Upper lobe of right lung (tissue), 1 donor: ENCODE measurements around the gene PRKCA. TPM values are rescaled to one million over a fixed set of nuclear protein-coding genes. Genes with fewer than 3 reads are reported as not detected.

Experiments
- ATAC-seq: fragments of 200-7000 bp; cut with Tn5 transposase; one replicate; pipeline ENCODE4 v1.9.1; 2020; ENCODE audit warnings: mild to moderate bottlenecking, moderate library complexity
- DNase-seq: peaks from one replicate; pipeline ENCODE4 v3.0.0-alpha.2; 2020
- H3K27ac ChIP-seq: fragments of 200-600 bp; one replicate; pipeline ENCODE4 v1.8.0; 2022
- H3K27me3 ChIP-seq: fragments of 200-600 bp; one replicate; pipeline ENCODE4 v1.8.0; 2022; ENCODE audit warnings: mild to moderate bottlenecking
- H3K36me3 ChIP-seq: fragments of 200-600 bp; one replicate; pipeline ENCODE4 v1.8.0; 2022
- H3K4me1 ChIP-seq: fragments of 200-600 bp; one replicate; pipeline ENCODE4 v1.8.0; 2022
- H3K4me3 ChIP-seq: fragments of 200-600 bp; one replicate; pipeline ENCODE4 v1.8.0; 2022; ENCODE audit warnings: mild to moderate bottlenecking
- H3K9me3 ChIP-seq: fragments of 200-600 bp; one replicate; pipeline ENCODE4 v1.8.0; 2022
- CTCF ChIP-seq: fragments of 200-600 bp; IDR thresholded peaks from one replicate; pipeline ENCODE4 v1.8.0; 2022; ENCODE audit warnings: antibody characterized with exemption
- intact Hi-C: fragments of 100-400 bp; cut with DNase I; formaldehyde crosslinking; loops from one replicate; pipeline ENCODE4 v1.11.0; 2022
- total RNA-seq: library from RNA; stranded (reverse); fragmentation: NEBNext Ultra II Directional; extraction: Animal tissue kit (Norgen Biotek cat#: 25700); gene quantifications from one replicate; pipeline ENCODE4 v1.2.1, GENCODE V29; 2021
- donor health status: DM: no; HTN: yes; CAD: no; lungs with severe emphysema.

The PRKCA gene
- total RNA-seq, 1 donor from 2014 or later: 43.4 TPM

GRCh38 chr17:66281661-66282369 lies 20.6 kb upstream of the PRKCA start:
- no peak overlapping the region for H3K4me3 ChIP-seq
- no peaks in the 10 kb centered on the region for H3K4me1 ChIP-seq
- DNase-seq (no peak), ATAC-seq (no peak)
- intact Hi-C loops: no loop called here
- H3K36me3 ChIP-seq: no peaks in the 10 kb centered on the region
- H3K27ac ChIP-seq: no peak overlapping the region
- H3K9me3 ChIP-seq: no peaks in the 10 kb centered on the region
- no peak for TF ChIP-seq CTCF
- no peaks in the 10 kb centered on the region for H3K27me3 ChIP-seq

GRCh38 chr17:66283296-66283934 lies 19.0 kb upstream of the PRKCA start:
- no peak for DNase-seq

GRCh38 chr17:66283971-66284370 lies 18.4 kb upstream of the PRKCA start:
- intact Hi-C loops: no loop called here
- no peaks in the 10 kb centered on the region for H3K4me1 ChIP-seq
- TF ChIP-seq CTCF: no peak
- no peak for DNase-seq
- no peak for ATAC-seq
- no peak overlapping the region for H3K27ac ChIP-seq
- H3K27me3 ChIP-seq: no peaks in the 10 kb centered on the region
- no peak overlapping the region for H3K4me3 ChIP-seq
- no peaks in the 10 kb centered on the region for H3K9me3 ChIP-seq
- no peaks in the 10 kb centered on the region for H3K36me3 ChIP-seq

More at GRCh38 chr17:66283296-66283934, 19.0 kb upstream of the PRKCA start:
- H3K4me3 ChIP-seq: no peak overlapping the region
- H3K27ac ChIP-seq: no peak overlapping the region
- no peak for ATAC-seq
- intact Hi-C loops: no loop called here
- H3K9me3 ChIP-seq: no peaks in the 10 kb centered on the region
- H3K4me1 ChIP-seq: no peaks in the 10 kb centered on the region
- no peak for TF ChIP-seq CTCF
- no peaks in the 10 kb centered on the region for H3K36me3 ChIP-seq
- no peaks in the 10 kb centered on the region for H3K27me3 ChIP-seq

GRCh38 chr17:66285149-66285548 lies 17.3 kb upstream of the PRKCA start:
- no peak overlapping the region for H3K4me3 ChIP-seq
- no peak for DNase-seq
- no peaks in the 10 kb centered on the region for H3K36me3 ChIP-seq
- no peak overlapping the region for H3K27ac ChIP-seq
- intact Hi-C loops: no loop called here
- H3K9me3 ChIP-seq: no peaks in the 10 kb centered on the region
- no peak for TF ChIP-seq CTCF
- H3K27me3 ChIP-seq: no peaks in the 10 kb centered on the region
- no peak for ATAC-seq
- no peaks in the 10 kb centered on the region for H3K4me1 ChIP-seq

GRCh38 chr17:66287911-66288310 lies 14.5 kb upstream of the PRKCA start:
- Histone ChIP-seq H3K36me3 (no peaks in the 10 kb centered on the region), H3K27me3 (no peaks in the 10 kb centered on the region), H3K9me3 (no peaks in the 10 kb centered on the region), H3K4me3 (no peak overlapping the region), H3K4me1 (no peaks in the 10 kb centered on the region), H3K27ac (no peak overlapping the region)
- DNase-seq: no peak
- intact Hi-C loops: no loop called here
- no peak for ATAC-seq
- no peak for TF ChIP-seq CTCF
